ENCODE measurements around the gene NPHP4.

DNA sequence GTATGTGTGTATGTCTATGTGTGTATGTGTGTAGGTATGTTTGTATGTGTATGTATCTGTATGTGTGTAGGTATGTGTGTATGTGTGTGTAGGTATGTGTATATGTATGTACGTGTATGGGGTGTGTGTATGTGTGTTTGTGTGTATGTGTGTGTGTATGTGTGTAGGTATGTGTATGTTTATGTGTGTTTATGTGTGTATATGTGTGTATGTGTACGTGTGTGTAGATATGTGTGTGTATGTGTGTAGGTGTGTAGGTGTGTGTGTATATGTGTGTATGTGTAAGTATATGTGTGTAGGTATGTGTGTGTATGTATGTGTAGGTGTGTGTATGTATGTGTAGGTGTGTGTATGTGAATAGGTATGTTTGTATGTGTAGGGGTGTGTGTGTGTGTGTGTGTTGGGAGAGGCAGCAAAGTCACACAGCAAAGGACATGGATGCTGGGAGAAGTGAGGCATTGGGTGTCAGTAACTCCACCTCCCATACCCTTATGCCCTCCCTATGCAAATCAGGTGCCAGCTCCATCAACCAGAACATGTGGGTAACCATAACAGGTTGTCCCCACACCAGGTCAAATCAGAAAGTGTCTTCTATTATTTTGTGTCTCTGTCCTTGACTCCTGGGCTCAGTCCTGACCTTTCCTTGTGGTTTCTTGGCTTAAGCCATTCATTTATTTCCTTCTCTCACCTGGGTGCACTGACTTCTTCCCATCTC, 38.5 kb upstream of the NPHP4 start:
- TF ChIP-seq CTCF (IDR thresholded peaks at IDR 0.05) (no peak), POLR2AphosphoS5 (IDR thresholded peaks at IDR 0.05; ENCODE audit: insufficient read depth in 1 of 2, low read depth in 1 of 2) (no peak)
